Epithelial cell of esophagus (primary cell): ENCODE data around the gene EXD3.

ENCODE experiments used
- DNase-seq: peaks from one replicate; pipeline ENCODE4 v3.0.0; 2010; ENCODE audit warnings: low read depth
- H3K4me3 ChIP-seq: 2 replicates; pipeline ENCODE4 v1.5.1; 2011; ENCODE audit warnings: mild to moderate bottlenecking, low read length, control low read depth
- TF ChIP-seq, protein P1 (sequence below): IDR thresholded peaks from 2 replicates; pipeline ENCODE4 v1.5.1; 2011; ENCODE audit warnings: low read depth, mild to moderate bottlenecking, low read length, control low read depth, inconsistent platforms; ENCODE audit not compliant: insufficient read depth; ENCODE audit errors: missing control alignments

Gene EXD3

DNA sequence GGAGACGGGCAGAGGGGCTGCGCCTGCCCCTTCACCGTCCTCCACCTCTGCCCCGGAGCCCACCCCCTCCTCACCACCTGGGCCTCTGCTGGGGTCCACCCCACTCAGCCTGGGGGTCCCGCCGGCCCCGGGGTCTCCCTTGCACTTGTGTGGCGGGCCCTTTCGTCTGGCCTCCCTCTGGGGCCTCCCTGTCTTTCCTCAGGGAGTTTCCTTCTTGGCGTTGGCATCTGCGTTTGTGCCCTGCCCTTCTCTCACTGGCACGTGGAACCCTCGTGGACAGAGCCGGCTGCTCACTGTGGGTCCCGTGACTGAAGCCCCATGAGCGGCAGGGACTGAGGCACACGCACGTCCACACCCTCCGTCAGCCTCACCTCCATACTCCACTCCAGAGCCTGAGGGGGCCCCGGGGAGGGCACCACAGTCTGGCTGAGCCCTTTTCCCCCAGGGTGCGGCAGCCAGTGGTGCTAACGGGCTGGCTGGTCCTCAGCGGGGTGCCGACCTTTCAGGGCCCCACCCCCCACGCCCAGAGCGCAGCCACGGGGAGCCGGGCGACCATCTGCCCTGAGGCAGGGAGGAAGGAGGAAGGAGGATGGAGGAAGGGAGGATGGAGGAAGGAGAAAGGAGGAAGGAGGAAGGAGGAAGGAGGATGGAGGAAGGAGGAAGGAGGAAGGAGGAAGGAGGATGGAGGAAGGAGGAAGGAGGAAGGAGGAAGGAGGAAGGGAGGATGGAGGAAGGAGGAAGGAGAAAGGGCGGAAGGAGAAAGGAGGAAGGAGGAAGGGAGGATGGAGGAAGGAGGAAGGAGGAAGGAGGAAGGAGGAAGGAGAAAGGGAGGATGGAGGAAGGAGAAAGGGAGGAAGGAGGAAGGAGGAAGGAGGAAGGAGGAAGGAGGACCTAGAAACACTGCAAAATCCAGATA, 67.9 kb downstream of the EXD3 start:
- TF ChIP-seq, protein P1, sequence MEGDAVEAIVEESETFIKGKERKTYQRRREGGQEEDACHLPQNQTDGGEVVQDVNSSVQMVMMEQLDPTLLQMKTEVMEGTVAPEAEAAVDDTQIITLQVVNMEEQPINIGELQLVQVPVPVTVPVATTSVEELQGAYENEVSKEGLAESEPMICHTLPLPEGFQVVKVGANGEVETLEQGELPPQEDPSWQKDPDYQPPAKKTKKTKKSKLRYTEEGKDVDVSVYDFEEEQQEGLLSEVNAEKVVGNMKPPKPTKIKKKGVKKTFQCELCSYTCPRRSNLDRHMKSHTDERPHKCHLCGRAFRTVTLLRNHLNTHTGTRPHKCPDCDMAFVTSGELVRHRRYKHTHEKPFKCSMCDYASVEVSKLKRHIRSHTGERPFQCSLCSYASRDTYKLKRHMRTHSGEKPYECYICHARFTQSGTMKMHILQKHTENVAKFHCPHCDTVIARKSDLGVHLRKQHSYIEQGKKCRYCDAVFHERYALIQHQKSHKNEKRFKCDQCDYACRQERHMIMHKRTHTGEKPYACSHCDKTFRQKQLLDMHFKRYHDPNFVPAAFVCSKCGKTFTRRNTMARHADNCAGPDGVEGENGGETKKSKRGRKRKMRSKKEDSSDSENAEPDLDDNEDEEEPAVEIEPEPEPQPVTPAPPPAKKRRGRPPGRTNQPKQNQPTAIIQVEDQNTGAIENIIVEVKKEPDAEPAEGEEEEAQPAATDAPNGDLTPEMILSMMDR, result no peak
- H3K4me3 ChIP-seq, result no peak overlapping the region
- DNase-seq, result no peak

DNA sequence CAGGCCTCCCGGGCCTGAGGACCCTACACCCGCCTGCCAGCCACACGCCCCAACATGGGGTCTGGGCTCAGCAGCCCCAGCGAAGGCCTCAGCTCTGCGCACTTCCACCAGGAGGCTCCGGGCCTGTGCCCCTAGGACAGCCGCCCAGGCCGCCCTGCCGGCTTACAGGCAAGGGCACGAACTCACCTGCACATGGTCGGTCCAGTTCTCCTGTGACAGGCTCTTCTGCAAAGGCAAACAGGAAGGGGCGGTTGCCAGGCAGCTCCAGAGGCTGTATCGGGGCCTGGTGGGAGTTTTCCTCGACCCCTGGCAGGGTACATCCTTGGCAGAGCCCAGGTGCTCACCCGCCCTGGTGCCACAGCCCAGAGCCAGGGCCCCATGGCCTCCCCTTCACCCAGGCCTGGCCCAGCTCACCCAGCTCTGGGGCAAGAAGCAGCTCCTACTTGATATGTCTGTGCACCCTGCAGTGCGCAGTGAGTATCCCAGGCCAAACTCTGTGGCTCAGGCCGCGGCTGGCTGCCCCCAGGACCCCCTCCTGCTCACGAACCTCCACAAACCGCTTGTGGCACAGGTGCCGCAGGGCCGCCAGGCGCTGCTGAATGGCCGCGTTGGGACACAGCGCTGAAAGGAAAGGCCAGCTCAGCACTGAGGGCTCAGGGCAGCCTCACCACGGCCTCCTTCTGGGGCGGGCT, 68.7 kb downstream of the EXD3 start:
- TF ChIP-seq, protein P1, result no peak
- no peak overlapping the region for H3K4me3 ChIP-seq
- no peak for DNase-seq

DNA sequence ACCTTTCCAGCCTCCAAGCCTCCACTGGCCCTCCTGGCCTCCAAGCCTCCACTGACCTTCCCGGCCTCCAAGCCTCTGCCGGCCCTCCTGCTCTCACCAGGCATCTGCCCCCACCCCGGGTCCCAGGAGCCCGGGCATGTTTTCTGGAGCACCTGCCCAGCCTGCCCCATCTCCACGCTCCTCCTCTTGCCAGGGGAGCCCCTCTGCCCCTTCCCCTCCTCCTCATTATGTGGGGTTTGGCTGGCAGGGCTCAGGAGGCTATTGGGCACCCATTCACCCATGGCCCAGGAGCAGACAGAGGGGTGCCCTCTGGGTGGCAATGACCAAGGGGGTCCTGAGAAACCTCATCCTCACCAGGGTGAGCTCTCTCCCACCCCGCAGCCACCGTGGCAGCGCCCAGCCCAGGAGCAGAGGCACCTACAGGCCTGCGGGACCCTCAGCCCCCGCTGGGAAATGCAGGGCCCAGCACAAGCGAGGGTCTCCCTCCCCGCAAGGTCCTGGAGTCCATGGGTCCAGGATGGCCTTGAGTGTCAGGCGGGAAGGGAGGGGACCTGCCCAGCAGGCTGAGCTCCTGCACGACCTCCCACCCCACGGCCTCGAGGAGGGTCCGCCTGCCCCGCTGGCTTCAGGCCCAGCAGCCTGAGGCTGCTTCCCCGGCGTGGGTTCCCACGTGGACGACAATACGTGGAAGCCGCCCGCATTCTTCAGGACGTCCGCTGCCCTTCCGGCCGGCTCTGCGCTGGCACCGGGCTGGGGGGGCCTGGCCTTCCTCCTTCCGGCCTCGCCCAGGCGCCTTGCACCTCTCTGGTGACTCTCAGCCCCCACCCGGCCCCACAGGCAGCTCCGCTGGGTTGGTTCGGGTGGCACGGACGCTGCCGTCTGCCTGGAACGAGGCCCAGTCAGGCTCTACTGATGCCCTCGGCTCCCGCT, 69.5 kb downstream of the EXD3 start:
- DNase-seq, result no peak
- no peak overlapping the region for H3K4me3 ChIP-seq
- TF ChIP-seq, protein P1, result no peak

DNA sequence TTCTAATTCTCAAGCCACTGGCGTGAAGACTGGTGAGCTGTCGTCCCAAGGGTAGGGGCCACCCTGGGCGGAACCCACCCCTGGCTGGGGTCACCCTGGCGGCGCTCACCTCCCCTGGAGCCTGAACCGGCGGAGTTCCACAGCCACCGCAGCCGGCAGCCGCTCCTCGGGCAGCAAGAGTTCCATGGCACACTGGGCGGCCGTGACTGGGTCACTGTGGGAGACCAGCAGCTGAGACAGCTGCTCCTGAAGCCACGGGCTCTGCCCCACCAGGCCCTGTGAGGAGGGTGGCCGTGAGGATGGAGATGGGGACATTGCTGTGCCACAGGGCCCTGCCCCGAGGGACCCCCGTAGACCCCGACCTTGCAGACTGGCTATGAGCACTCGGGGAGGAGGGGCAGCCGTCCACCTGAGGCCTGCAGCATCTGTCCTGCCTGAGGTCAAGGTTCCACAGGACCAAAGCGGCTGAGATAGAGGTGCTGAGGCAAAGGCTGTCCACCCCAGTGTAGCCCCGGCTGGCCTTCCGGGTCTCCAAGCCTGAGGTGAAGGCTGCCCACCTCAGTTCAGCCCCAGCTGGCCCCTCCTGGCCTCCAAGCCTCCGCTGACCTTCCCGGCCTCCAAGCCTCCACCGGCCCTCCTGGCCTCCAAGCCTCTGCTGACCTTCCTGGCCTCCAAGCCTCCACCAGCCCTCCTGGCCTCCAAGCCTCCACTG, 70.3 kb downstream of the EXD3 start:
- DNase-seq, result no peak
- H3K4me3 ChIP-seq, result no peak overlapping the region
- TF ChIP-seq, protein P1, result no peak

DNA sequence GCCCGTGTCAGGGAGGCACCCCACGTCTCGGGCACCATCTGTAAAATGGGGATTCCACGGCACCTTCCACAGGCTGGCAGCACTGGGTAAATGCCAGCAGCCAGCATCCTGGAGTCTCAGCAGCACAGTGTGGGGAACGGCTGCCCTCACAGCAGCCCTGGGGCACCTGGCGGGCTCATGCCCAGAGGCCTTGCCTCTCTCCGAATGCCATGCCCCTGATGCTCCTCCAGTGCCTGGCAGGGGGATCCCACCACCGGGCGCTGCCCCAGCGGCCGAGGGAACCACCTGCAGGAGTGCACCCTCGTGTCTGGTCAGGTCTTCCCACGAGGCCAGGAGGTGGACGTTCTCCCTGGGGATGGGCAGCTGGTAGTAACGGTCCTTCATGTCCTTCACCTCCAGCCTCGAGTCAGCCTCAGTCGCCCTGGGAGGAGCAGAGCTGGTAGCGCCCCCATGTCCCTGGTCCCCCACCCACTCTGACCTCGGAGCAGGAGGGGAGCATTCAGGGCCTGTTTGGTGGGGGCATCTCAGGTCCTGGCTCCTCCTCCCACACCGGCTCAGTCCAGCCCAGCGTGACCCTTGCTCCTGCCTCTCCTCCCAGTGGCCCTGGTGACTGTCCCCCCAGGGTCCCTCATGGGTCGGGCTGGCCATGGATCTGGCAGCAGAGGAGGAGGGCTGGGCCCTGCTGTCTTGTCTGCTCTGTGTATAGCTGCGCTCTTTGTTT, 71.0 kb downstream of the EXD3 start:
- TF ChIP-seq, protein P1, result no peak
- DNase-seq, result no peak
- no peak overlapping the region for H3K4me3 ChIP-seq
